ENCODE measurements around the gene KMT2C.
A peak's percentile ranks its signal among the peaks of the same experiment; 100 is the strongest.
"Not testable (repeated sequence)": the region's sequence is repeated elsewhere in the genome, so short reads cannot be mapped to it uniquely, and the experiment has no call there.

KMT2C gene

GRCh38 chr7:152436111-152436930 lies 518 bp upstream of the KMT2C start:
- Histone ChIP-seq H4K20me1 (ENCODE audit: insufficient read depth, low read length) (peaks cover 18% of the 10 kb centered on the region), H3K79me2 (ENCODE audit: insufficient read depth, low read length) (peaks cover 44% of the 10 kb centered on the region), H3K9ac (ENCODE audit: low read depth, low read length) (peak overlapping the region; percentile 80), H3K9me3 (ENCODE audit: insufficient read depth, low read length, severe bottlenecking) (no peaks in the 10 kb centered on the region), H3K27ac (ENCODE audit: low read length) (peak overlapping the region; percentile 89), H2AFZ (ENCODE audit: low read depth, low read length) (peak overlapping the region; percentile 97), H3K36me3 (ENCODE audit: insufficient read depth, low read length) (no peaks in the 10 kb centered on the region), H3K27me3 (ENCODE audit: insufficient read depth, low read length, poor library complexity) (no peaks in the 10 kb centered on the region), H3K4me1 (ENCODE audit: insufficient read depth, low read length) (peaks cover 28% of the 10 kb centered on the region), H3K4me3 (ENCODE audit: low read depth in 1 of 2, low read length in 2 of 2) (peak overlapping the region; percentile 81 to 86), H3K4me2 (ENCODE audit: insufficient read depth, low read length) (peak overlapping the region; percentile 69)
- TF ChIP-seq EZH2 (IDR thresholded peaks at IDR 0.05; ENCODE audit: borderline replicate concordance, low read depth, low read length, severe bottlenecking) = no peak
- TF ChIP-seq, protein P1, sequence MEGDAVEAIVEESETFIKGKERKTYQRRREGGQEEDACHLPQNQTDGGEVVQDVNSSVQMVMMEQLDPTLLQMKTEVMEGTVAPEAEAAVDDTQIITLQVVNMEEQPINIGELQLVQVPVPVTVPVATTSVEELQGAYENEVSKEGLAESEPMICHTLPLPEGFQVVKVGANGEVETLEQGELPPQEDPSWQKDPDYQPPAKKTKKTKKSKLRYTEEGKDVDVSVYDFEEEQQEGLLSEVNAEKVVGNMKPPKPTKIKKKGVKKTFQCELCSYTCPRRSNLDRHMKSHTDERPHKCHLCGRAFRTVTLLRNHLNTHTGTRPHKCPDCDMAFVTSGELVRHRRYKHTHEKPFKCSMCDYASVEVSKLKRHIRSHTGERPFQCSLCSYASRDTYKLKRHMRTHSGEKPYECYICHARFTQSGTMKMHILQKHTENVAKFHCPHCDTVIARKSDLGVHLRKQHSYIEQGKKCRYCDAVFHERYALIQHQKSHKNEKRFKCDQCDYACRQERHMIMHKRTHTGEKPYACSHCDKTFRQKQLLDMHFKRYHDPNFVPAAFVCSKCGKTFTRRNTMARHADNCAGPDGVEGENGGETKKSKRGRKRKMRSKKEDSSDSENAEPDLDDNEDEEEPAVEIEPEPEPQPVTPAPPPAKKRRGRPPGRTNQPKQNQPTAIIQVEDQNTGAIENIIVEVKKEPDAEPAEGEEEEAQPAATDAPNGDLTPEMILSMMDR (IDR thresholded peaks at IDR 0.05; ENCODE audit: borderline replicate concordance, extremely low read depth, low read length, poor library complexity, severe bottlenecking) = no peak
- ATAC-seq (ENCODE audit: insufficient read depth, low read depth) (peak; percentile 65), DNase-seq (peak; percentile 89)

DNA sequence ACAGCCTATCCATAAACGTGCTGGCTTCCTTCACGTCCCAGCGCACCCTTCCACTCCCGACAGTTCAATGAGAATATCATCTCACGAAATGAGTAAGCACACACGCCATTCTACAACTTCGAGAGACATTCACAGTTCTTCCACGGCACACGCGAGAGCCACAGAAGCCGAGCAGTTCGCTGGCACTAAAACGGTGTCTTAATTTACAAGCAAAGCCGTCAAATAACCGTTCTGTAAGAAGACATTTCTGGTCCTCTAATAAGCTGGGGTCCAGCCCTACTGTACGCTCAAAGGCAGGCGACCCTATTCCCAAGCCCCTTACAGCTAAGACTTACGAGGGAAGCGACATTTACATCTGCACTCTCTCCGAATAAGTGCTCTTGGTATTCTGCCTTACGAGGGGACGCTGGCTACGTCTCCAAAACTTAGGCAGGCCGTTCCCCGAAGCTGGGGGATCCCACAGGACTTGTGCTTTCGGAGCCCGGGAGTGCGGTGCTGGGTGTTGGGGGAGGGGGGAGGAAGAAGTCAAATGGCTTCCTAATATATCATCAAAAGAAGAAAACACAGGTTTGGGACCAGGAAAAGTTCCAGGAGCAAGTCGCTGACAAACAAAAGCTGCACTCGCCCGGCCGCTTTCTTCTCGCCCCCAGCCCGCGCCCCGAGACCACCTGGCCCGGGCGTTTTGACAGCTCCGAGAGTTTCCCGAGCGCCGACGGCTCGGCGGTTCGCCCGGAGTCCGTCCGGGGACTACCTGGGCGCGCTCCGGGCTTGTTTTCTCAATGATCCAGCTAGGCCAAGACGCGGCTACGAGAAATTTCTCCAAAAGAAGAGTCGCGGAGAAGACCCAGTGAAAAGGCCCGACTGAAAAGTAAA lies 1.1 kb downstream of the KMT2C start:
- H3K27me3 ChIP-seq (ENCODE audit: insufficient read depth, low read length, poor library complexity); H3K9me3 ChIP-seq (ENCODE audit: insufficient read depth, low read length, severe bottlenecking); H3K36me3 ChIP-seq (ENCODE audit: insufficient read depth, low read length): not testable (repeated sequence)
- Histone ChIP-seq H3K4me2 (ENCODE audit: insufficient read depth, low read length) (peak overlapping the region; percentile 72), H3K79me2 (ENCODE audit: insufficient read depth, low read length) (peaks cover 59% of the 10 kb centered on the region), H3K27ac (ENCODE audit: low read length) (peak overlapping the region; percentile 67), H3K4me1 (ENCODE audit: insufficient read depth, low read length) (peaks cover 31% of the 10 kb centered on the region), H3K9ac (ENCODE audit: low read depth, low read length) (peak overlapping the region; percentile 85), H4K20me1 (ENCODE audit: insufficient read depth, low read length) (peaks cover 26% of the 10 kb centered on the region), H2AFZ (ENCODE audit: low read depth, low read length) (peak overlapping the region; percentile 24), H3K4me3 (ENCODE audit: low read depth in 1 of 2, low read length in 2 of 2) (peak overlapping the region; percentile 27 to 56; a peak in 3 of 4 replicates)
- peak; percentile 26 for ATAC-seq (ENCODE audit: insufficient read depth, low read depth)
- peak; percentile 48 for DNase-seq

DNA sequence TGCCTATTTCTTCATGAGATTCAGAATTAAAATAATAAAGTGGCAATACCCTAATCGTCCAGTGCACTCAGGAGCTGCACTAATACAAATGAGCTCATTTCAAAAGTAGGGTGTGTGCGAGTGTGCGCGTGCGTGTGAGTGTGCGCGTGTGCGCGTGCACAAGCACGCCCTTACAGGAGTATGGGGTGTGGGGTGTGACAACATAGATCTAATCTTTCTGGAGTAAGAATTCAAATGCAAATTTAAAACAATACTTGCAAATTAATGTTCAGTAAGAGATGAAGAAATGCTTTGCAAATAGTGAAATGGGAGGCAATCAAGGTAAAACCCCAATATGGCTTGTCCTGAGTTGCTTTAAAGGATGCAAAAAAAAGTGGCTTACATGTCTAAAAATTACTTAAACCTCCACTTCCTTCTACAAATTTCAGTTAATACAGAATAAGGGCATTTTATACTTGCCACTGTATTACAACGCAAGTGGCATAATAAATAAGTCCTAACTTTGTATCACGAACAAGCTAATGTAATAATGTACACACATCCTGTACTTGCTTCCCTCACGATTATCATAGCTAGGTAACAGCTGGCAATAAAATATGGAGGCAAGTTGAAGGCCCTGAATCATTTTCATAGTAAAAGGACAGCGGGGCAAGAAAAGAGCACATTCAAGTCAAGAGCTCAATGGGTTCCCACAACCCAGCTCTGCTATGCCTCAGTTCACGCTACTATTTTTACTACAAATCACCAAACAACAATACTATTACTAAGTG lies 1.9 kb downstream of the KMT2C start:
- ATAC-seq (ENCODE audit: insufficient read depth, low read depth) (peak; percentile 62), DNase-seq (peak; percentile 78)
- H2AFZ ChIP-seq (ENCODE audit: low read depth, low read length); H3K27me3 ChIP-seq (ENCODE audit: insufficient read depth, low read length, poor library complexity); H3K36me3 ChIP-seq (ENCODE audit: insufficient read depth, low read length); H3K9me3 ChIP-seq (ENCODE audit: insufficient read depth, low read length, severe bottlenecking): not testable (repeated sequence)
- Histone ChIP-seq H3K27ac (ENCODE audit: low read length) (peak overlapping the region; percentile 67), H4K20me1 (ENCODE audit: insufficient read depth, low read length) (peaks cover 35% of the 10 kb centered on the region), H3K4me2 (ENCODE audit: insufficient read depth, low read length) (peak overlapping the region; percentile 72), H3K4me1 (ENCODE audit: insufficient read depth, low read length) (peaks cover 31% of the 10 kb centered on the region), H3K4me3 (ENCODE audit: low read depth in 1 of 2, low read length in 2 of 2) (peak overlapping the region; percentile 27 to 56; a peak in 3 of 4 replicates), H3K9ac (ENCODE audit: low read depth, low read length) (peak overlapping the region; percentile 85), H3K79me2 (ENCODE audit: insufficient read depth, low read length) (peaks cover 68% of the 10 kb centered on the region)

DNA sequence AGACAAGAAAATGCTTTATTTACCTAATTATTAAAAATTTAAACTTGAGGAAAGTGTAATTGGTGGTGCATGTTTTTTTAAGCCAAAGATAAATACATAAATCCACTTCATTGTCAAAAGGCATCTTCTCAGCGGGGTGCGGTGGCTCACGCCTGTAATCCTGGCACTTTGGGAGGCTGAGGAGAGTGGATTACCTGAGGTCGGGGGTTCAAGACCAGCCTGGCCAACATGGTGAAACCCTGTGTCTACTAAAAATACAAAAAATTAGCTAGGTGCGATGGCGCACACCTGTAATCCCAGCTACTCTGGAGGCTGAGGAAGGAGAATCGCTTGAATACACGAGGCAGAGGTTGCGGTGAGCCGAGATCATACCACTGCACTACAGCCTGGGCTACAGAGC lies 3.1 kb downstream of the KMT2C start:
- not testable (repeated sequence) for H3K27me3 ChIP-seq (ENCODE audit: insufficient read depth, low read length, poor library complexity); H2AFZ ChIP-seq (ENCODE audit: low read depth, low read length); ATAC-seq (ENCODE audit: insufficient read depth, low read depth); H3K9me3 ChIP-seq (ENCODE audit: insufficient read depth, low read length, severe bottlenecking); H3K27ac ChIP-seq (ENCODE audit: low read length); DNase-seq; H3K36me3 ChIP-seq (ENCODE audit: insufficient read depth, low read length)
- peaks cover 42% of the 10 kb centered on the region for H4K20me1 ChIP-seq (ENCODE audit: insufficient read depth, low read length)
- peak overlapping the region in 1 of 2 experiments; percentile 56; a peak in 1 of 4 replicates for H3K4me3 ChIP-seq (ENCODE audit: low read depth in 1 of 2, low read length in 2 of 2)
- H3K9ac ChIP-seq (ENCODE audit: low read depth, low read length) = peak overlapping the region; percentile 85; the same call in 1 of the 2 replicates
- H3K79me2 ChIP-seq (ENCODE audit: insufficient read depth, low read length) = peaks cover 80% of the 10 kb centered on the region
- H3K4me1 ChIP-seq (ENCODE audit: insufficient read depth, low read length) = peaks cover 31% of the 10 kb centered on the region
- H3K4me2 ChIP-seq (ENCODE audit: insufficient read depth, low read length) = peak overlapping the region; percentile 72

All from DND-41 (cell line).